ENCODE results near the gene SPNS1. TPM values are rescaled to one million over a fixed set of nuclear protein-coding genes. Genes with fewer than 3 reads are reported as not detected.
A peak's percentile ranks its signal among the peaks of the same experiment; 100 is the strongest.

SPNS1 gene, protein sequence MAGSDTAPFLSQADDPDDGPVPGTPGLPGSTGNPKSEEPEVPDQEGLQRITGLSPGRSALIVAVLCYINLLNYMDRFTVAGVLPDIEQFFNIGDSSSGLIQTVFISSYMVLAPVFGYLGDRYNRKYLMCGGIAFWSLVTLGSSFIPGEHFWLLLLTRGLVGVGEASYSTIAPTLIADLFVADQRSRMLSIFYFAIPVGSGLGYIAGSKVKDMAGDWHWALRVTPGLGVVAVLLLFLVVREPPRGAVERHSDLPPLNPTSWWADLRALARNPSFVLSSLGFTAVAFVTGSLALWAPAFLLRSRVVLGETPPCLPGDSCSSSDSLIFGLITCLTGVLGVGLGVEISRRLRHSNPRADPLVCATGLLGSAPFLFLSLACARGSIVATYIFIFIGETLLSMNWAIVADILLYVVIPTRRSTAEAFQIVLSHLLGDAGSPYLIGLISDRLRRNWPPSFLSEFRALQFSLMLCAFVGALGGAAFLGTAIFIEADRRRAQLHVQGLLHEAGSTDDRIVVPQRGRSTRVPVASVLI
- 48.8 and 49.7 TPM in 2 replicates for total RNA-seq (2021; fragmentation: NEBNext Ultra II Directional; extraction: Animal tissue kit (Norgen Biotek cat#: 25700))
- 66.9 and 124 TPM in 2 replicates for polyA plus RNA-seq (2011; rRNA removed)
- polyA plus RNA-seq (2011; cell fraction: cytosol; rRNA removed), result 46.9 TPM
- 99.1 TPM for polyA plus RNA-seq (2011; cell fraction: nucleus; rRNA removed)
- polyA plus RNA-seq (2012, experiment 1 of 2), result 39.9 to 59.4 TPM (median 47.8 TPM) in 4 replicates
- polyA plus RNA-seq (2012, experiment 2 of 2), result 68.0 TPM
- polyA plus RNA-seq (2013, experiment 1 of 2), result 48.1 TPM
- 54.5 TPM for polyA plus RNA-seq (2013, experiment 2 of 2)
- 38.1 and 58.7 TPM in 2 replicates for polyA minus RNA-seq (2011; rRNA and poly(A)+ RNA removed)
- 38.8 TPM for polyA minus RNA-seq (2011; cell fraction: cytosol; rRNA and poly(A)+ RNA removed)
- polyA minus RNA-seq (2011; cell fraction: nucleus; rRNA and poly(A)+ RNA removed), result 22.0 TPM
- long read RNA-seq, experiment 1, transcript SPNS1-201 (12 exons, 2,208 nt), result major isoform, 12 of 49 reads
- long read RNA-seq, experiment 1, partial matches to known transcripts, result 20 of 49 reads
- long read RNA-seq, experiment 1, other reads (novel, unspliced or antisense), result 13 of 49 reads
- long read RNA-seq, experiment 2, partial matches to known transcripts, result 1 of 8 reads
- long read RNA-seq, experiment 2, other reads (novel, unspliced or antisense), result 4 of 8 reads

DNA sequence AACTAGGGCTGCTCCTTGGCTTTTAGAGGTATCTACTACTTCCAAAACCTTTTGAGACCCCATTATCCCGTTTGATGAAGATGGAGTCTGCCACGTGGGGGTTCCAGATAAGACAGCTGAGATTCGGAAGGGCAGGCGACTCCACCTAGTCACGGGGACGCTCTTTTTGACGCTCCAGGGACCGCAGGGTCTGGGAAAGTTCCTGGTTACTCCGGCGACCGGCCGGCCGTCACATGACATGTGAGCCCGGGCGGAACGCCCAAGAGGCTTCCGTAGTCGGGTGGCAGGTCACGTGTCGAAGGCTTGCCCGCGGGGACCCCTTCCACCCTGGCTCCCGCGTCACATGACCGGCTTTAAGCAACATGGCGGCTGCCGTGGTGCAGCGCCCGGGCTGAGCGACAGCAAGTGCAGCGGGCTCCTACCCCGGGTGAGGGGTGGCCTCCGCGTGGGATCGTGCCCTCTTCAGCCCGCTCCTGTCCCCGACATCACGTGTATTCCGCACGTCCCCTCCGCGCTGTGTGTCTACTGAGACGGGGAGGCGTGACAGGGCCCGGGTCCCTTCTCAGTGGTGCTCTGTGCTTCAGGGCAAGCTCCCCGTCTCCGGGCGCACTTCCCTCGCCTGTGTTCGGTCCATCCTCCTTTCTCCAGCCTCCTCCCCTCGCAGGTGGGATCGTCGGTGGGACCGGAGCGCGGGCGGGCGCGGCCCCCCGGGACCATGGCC, at the start of gene SPNS1:
TSS of gene SPNS1 (plus strand) at position 342 of the 721 bp plus-strand sequence. CDS start at position 716, 374 bp downstream.
- peaks cover 8% of the 10 kb centered on the region for H3K23me2 ChIP-seq (ENCODE audit: low read depth, low read length)
- peaks cover 4% of the 10 kb centered on the region; the same call in 1 of the 2 replicates for H3K79me1 ChIP-seq (ENCODE audit: low read depth, low read length)
- WGBS, 2 experiments (ENCODE audit: extremely low coverage in 1 of 2, insufficient coverage in 1 of 2, insufficient read length in 1 of 2, insufficient replicate concordance in 2 of 2, low coverage in 1 of 2, low lambda C conversion rate in 2 of 2, missing lambda C conversion rate in 1 of 2), result 1% methylated on average over 60 of the region's 60 CpGs; no CpG with 5 or more reads in 1 of the 2 experiments
- H4K20me1 ChIP-seq (replicated peaks in 1 of 2; ENCODE audit: control insufficient read depth in 1 of 2, insufficient read depth in 2 of 2, low read length in 2 of 2), result peaks cover 2 to 4% of the 10 kb centered on the region in 2 experiments
- no peaks in the 10 kb centered on the region for H3K9me3 ChIP-seq (ENCODE audit: insufficient read depth in 2 of 2, low read depth in 1 of 2, low read length in 1 of 2)
- H2BK120ac ChIP-seq (replicated peaks; ENCODE audit: low read depth, low read length), result no peak within 1 kb of the TSS
- no peaks in the 10 kb centered on the region for H3K27me3 ChIP-seq (replicated peaks in 1 of 4; ENCODE audit: control insufficient read depth in 3 of 4, extremely low read depth in 1 of 4, insufficient read depth in 3 of 4, low read length in 3 of 4)
- H3K14ac ChIP-seq (ENCODE audit: insufficient read length), result no peak within 1 kb of the TSS
- H3K36me3 ChIP-seq (ENCODE audit: control insufficient read depth in 2 of 4, insufficient read depth in 4 of 4, low read length in 3 of 4), result peaks cover 0 to 2% (median 0%) of the 10 kb centered on the region in 4 experiments; a peak in 1 of 8 replicates
- ChIA-PET CTCF (ENCODE audit: partially characterized antibody) (interaction anchor here (0.6 to 2.5 kb wide), 9 partner anchors 9 to 1056 kb away, joined by 3 to 14 read pairs (median 5); partner anchors contain the start of genes LAT, NFATC2IP, TLCD3B and TUFM), POLR2A (ENCODE audit: partially characterized antibody) (interaction anchor here (0.8 to 2.9 kb wide), 14 partner anchors 7 to 152 kb away, joined by 3 to 19 read pairs (median 6); partner anchors contain the start of genes ATXN2L, LAT, SH2B1 and TUFM)
- peak within 1 kb of the TSS; percentile 75; the same call in 1 of the 2 replicates for H2BK12ac ChIP-seq (ENCODE audit: low read depth, low read length)
- peak within 1 kb of the TSS; percentile 90 for H4K91ac ChIP-seq (replicated peaks; ENCODE audit: insufficient read length, low read length)
- H3K56ac ChIP-seq (replicated peaks; ENCODE audit: insufficient read length, low read depth, low read length), result peak within 1 kb of the TSS; percentile 98
- no peak within 1 kb of the TSS for H2AK5ac ChIP-seq (ENCODE audit: low read depth, low read length)
- peak within 1 kb of the TSS; percentile 55; the same call in 1 of the 2 replicates for H3K27ac ChIP-seq (ENCODE audit: low read depth, low read length)
- peak within 1 kb of the TSS; percentile 98 for H4K8ac ChIP-seq (ENCODE audit: extremely low read depth, insufficient read depth, low read length)
- peak within 1 kb of the TSS; percentile 60 for H4K5ac ChIP-seq (ENCODE audit: insufficient read length, low read depth, low read length)
- H3K79me2 ChIP-seq (ENCODE audit: control insufficient read depth in 1 of 2, insufficient read depth in 2 of 2, low read length in 2 of 2), result peaks cover 0 to 8% of the 10 kb centered on the region in 2 experiments; a peak in 1 of 4 replicates
- no peak within 1 kb of the TSS for H2BK20ac ChIP-seq (ENCODE audit: low read length)
- H3K4me2 ChIP-seq (ENCODE audit: insufficient read depth in 1 of 2, low read depth in 2 of 2, low read length in 2 of 2), result peak within 1 kb of the TSS; percentile 77 to 95
- peak within 1 kb of the TSS; percentile 75 for H2BK5ac ChIP-seq (ENCODE audit: low read depth, low read length)
- no peak for FAIRE-seq
- H2BK15ac ChIP-seq (ENCODE audit: low read length), result no peak within 1 kb of the TSS
- DNase-seq (ENCODE audit: low read depth in 1 of 2, low spot score in 2 of 2), result peak; percentile 93 to 95
- peak within 1 kb of the TSS; percentile 80 to 96 (median 87) for H3K4me3 ChIP-seq (ENCODE audit: extremely low read depth in 1 of 4, insufficient read depth in 2 of 4, low read depth in 3 of 4, low read length in 4 of 4)
- H3K4ac ChIP-seq (replicated peaks; ENCODE audit: insufficient read length, low read depth, low read length), result peak within 1 kb of the TSS; percentile 76
- peak within 1 kb of the TSS; percentile 71 for H3K18ac ChIP-seq (ENCODE audit: extremely low read depth, low read length)
- peak within 1 kb of the TSS; percentile 76 to 81 (median 80) for H3K9ac ChIP-seq (replicated peaks in 1 of 4; ENCODE audit: extremely low read depth in 1 of 4, low read depth in 3 of 4, low read length in 3 of 4)
- peak within 1 kb of the TSS; percentile 77 for H2AFZ ChIP-seq (ENCODE audit: low read length)
- peaks cover 0 to 7% (median 3%) of the 10 kb centered on the region in 4 experiments; a peak in 5 of 7 replicates for H3K4me1 ChIP-seq (replicated peaks in 1 of 4; ENCODE audit: control insufficient read depth in 3 of 4, insufficient read depth in 4 of 4, low read length in 3 of 4)
- H3K23ac ChIP-seq (ENCODE audit: insufficient read length), result no peak within 1 kb of the TSS
- TF ChIP-seq PHF8 (conservative IDR thresholded peaks at IDR 0.05; ENCODE audit: low read depth, low read length) (peak; percentile 89), BCL11A (IDR thresholded peaks at IDR 0.05; ENCODE audit: low read depth in 2 of 2, low read length in 2 of 2) (no peak), JUND (IDR thresholded peaks at IDR 0.05; ENCODE audit: low read length) (no peak), POLR2A (IDR thresholded peaks at IDR 0.05; ENCODE audit: control extremely low read depth in 1 of 2, low read depth in 2 of 2, low read length in 2 of 2) (peak in 1 of 2 experiments; percentile 82; a peak in 2 of 3 replicates), EZH2 (IDR thresholded peaks at IDR 0.05; ENCODE audit: low read depth, low read length, severe bottlenecking) (no peak), EGR1 (IDR thresholded peaks at IDR 0.05; ENCODE audit: borderline replicate concordance, low read depth, low read length) (0 out of 2 replicates have a peak, but pooled peaks have one; percentile 38)

All from H1 (cell line).